Chondrocyte (in vitro differentiated cells): Measurements from ENCODE around the gene PLXND1. TPM values are rescaled to one million over a fixed set of nuclear protein-coding genes. Genes with fewer than 3 reads are reported as not detected.

Experiments used
- DNase-seq: peaks from one replicate; pipeline ENCODE4 v3.0.0; 2021; ENCODE audit warnings: mixed read lengths, low spot score
- H3K27ac Mint-ChIP-seq: one replicate; pipeline ENCODE4 v1.8.0; 2021; ENCODE audit warnings: mild to moderate bottlenecking, moderate library complexity, mixed read lengths; ENCODE audit not compliant: unreplicated experiment
- H3K27me3 Mint-ChIP-seq: 2 replicates; pipeline ENCODE4 v1.8.0; 2021; ENCODE audit warnings: low read depth, mixed read lengths
- H3K36me3 Mint-ChIP-seq: 2 replicates; pipeline ENCODE4 v1.8.0; 2021; ENCODE audit warnings: low read depth, mixed read lengths
- H3K4me1 Mint-ChIP-seq: 2 replicates; pipeline ENCODE4 v1.8.0; 2021; ENCODE audit warnings: low read depth, mild to moderate bottlenecking, mixed read lengths
- H3K4me3 Mint-ChIP-seq: one replicate; pipeline ENCODE4 v1.8.0; 2021; ENCODE audit warnings: mild to moderate bottlenecking, moderate library complexity, mixed read lengths; ENCODE audit not compliant: unreplicated experiment
- H3K9me3 Mint-ChIP-seq: 2 replicates; pipeline ENCODE4 v1.8.0; 2021; ENCODE audit warnings: low read depth, mixed read lengths
- total RNA-seq: library from RNA; stranded (reverse); gene quantifications from 3 replicates; pipeline ENCODE4 v1.2.1, GENCODE V29; 2021
- TF ChIP-seq, protein P1 (sequence below): fragments of 200-600 bp; sonication (generic); IDR thresholded peaks from 2 replicates; pipeline ENCODE4 v1.5.0; 2021; ENCODE audit warnings: antibody characterized with exemption, mild to moderate bottlenecking, moderate library complexity

Gene PLXND1
- total RNA-seq, 1 donor from 2014 or later = 267 TPM

DNA sequence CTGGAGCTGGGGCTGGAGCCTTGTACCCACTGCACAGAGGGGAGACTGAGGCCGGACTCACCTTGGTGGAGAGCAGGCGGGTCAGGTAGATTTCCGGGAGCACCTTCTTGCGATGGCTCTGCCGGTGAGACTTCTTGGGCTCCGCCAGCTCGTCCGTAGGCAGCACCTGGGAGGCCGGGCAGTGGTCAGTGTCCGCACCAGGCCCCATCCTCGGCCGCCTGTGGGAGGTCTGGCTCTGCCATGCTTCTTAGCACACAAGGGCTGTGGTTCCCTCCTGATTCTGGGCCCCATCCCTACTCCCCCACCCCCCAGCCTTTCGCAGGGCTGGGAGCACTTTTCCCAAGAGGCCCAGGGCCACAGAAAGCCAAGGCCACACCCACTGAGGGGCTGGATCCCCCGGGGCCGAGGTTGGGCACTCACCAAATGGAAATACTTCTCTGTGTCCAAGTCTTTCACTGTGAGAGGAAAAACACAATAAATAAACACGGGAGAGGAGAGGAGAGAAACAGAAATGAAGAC is 46.1 kb downstream of the PLXND1 start:
- TF ChIP-seq, protein P1, sequence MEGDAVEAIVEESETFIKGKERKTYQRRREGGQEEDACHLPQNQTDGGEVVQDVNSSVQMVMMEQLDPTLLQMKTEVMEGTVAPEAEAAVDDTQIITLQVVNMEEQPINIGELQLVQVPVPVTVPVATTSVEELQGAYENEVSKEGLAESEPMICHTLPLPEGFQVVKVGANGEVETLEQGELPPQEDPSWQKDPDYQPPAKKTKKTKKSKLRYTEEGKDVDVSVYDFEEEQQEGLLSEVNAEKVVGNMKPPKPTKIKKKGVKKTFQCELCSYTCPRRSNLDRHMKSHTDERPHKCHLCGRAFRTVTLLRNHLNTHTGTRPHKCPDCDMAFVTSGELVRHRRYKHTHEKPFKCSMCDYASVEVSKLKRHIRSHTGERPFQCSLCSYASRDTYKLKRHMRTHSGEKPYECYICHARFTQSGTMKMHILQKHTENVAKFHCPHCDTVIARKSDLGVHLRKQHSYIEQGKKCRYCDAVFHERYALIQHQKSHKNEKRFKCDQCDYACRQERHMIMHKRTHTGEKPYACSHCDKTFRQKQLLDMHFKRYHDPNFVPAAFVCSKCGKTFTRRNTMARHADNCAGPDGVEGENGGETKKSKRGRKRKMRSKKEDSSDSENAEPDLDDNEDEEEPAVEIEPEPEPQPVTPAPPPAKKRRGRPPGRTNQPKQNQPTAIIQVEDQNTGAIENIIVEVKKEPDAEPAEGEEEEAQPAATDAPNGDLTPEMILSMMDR = no peak
- Mint-ChIP-seq H3K27me3 (no peaks in the 10 kb centered on the region), H3K27ac (peak overlapping the region; percentile 97), H3K9me3 (no peaks in the 10 kb centered on the region), H3K4me1 (peaks cover 69% of the 10 kb centered on the region), H3K36me3 (peaks cover 28% of the 10 kb centered on the region), H3K4me3 (peak overlapping the region; percentile 63)
- DNase-seq = no peak

DNA sequence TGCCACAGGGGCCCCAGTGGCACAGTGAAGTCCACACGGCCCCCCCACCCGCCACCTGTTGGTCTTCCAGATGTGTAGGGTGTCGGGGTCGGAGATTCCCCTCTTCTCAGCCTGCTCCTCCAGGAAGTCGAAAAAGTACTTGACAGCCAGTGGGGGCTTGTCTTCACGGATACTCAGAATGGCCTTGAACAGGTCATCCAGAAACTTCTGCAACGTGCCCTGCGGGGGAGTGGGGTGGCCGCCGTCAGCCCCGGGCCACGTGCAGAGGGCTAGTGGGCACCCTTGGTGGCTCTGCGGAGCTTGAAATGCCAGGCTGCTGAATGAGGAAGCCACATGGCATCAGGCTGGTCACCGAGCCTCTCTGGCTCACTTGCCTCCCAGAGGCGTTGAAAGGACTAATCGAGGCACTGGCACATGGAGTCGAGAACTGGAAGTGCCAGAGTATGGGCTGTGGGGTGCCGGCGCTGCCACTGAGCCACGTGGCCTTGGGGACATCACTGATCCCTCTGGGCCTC is 46.9 kb downstream of the PLXND1 start:
- no peaks in the 10 kb centered on the region for H3K9me3 Mint-ChIP-seq
- no peaks in the 10 kb centered on the region for H3K27me3 Mint-ChIP-seq
- DNase-seq = peak; percentile 77
- no peak overlapping the region for H3K4me3 Mint-ChIP-seq
- TF ChIP-seq, protein P1 = no peak
- peaks cover 74% of the 10 kb centered on the region for H3K4me1 Mint-ChIP-seq
- H3K36me3 Mint-ChIP-seq = peaks cover 27% of the 10 kb centered on the region
- H3K27ac Mint-ChIP-seq = peak overlapping the region; percentile 97

DNA sequence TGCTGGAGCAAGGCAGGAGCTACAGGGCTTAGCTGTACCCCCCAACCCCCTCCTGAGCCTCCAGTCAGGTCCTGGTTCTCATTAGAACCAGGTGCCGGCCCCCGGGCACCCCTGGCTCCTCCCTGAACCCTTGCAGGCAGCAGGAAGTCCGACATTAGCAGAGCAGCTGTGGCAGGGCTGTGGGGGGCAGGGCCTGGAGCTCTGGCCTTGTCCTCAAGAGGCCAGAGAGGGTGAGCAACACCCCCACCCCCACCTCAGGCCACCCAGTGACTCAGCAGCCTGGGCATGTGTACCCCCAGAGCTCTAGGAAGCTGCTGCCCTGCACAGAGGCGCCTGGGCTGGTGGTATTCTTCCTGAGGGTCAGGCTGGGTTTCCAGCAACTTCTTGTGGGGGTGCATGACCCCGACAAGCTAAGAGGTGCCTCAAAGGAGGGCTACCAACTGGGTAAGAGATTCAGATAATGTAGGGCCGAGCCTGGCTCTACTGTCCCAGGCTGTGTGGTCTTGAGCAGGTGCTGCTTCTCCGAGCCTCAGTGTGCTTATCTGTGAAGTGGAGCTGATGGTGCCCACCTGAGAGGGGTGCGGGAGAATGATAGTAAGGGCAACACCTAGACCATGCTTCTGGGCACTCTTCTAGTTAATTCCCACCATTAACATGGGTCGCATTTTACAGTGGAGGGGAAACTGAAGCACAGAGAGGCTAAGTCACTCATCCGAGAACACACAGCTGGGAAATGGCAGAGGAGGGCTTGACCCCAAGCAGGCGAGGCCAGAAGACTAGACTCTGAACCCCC is 47.5 kb downstream of the PLXND1 start:
- H3K27me3 Mint-ChIP-seq = no peaks in the 10 kb centered on the region
- H3K9me3 Mint-ChIP-seq = no peaks in the 10 kb centered on the region
- H3K27ac Mint-ChIP-seq = peak overlapping the region; percentile 86
- peaks cover 79% of the 10 kb centered on the region for H3K4me1 Mint-ChIP-seq
- H3K36me3 Mint-ChIP-seq = peaks cover 31% of the 10 kb centered on the region
- TF ChIP-seq, protein P1 = no peak
- no peak overlapping the region for H3K4me3 Mint-ChIP-seq
- peak; percentile 67 for DNase-seq

DNA sequence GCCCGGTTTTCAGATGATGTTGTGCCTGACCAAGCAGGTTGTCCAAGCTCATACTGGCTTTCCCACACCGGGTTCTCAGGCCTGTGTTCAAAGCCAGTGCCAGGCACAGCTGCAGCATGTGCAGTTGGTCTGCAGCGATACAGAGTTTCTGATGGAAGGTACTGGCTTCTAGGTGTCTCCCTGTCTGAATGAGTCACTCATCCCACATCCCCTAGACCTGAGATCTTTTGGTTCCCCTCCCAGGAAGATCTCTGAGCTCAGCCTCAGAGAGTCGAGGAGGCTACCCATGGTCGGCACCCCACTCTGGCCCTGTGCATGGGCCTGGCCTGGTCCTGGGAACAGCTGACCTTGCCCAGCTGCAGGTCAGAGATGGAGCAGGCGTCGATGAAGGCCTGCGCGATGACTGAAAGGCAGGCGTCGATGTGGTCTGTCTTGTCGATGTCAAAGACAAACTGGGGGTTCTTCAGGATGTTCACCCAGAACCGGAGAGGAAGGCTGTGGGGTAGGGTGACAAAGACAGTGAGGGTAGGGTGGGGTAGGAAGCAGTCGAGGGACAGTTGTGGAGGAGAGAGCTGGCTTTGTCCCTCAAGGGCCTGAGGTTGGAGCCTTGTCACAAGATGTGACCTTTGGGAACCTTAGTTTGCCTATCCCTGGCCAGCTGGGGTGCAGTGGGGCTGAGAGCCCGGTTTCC is 48.2 kb downstream of the PLXND1 start:
- no peak overlapping the region for H3K4me3 Mint-ChIP-seq
- H3K27ac Mint-ChIP-seq = peak overlapping the region; percentile 86
- peaks cover 87% of the 10 kb centered on the region for H3K4me1 Mint-ChIP-seq
- H3K36me3 Mint-ChIP-seq = peaks cover 31% of the 10 kb centered on the region
- TF ChIP-seq, protein P1 = no peak
- no peaks in the 10 kb centered on the region for H3K27me3 Mint-ChIP-seq
- DNase-seq = no peak
- H3K9me3 Mint-ChIP-seq = no peaks in the 10 kb centered on the region

DNA sequence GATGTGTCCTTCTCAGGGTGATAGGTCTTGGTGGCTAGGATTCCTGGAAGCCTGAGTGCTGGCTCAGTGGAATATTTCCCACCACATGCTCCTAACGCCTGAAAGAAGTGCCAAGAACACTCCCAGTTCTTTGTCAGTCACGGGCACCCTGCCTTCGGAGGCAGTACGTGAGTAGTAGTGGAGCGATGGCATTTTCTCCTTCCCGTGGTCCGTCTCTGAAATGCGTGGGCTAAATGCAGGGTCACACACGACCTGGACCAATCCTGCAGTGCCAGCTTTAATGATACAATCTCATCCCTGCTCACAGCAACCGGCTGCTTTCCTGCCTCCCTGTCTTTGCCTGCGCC is 49.0 kb downstream of the PLXND1 start:
- no peaks in the 10 kb centered on the region for H3K9me3 Mint-ChIP-seq
- no peaks in the 10 kb centered on the region for H3K27me3 Mint-ChIP-seq
- H3K4me1 Mint-ChIP-seq = peaks cover 94% of the 10 kb centered on the region
- H3K4me3 Mint-ChIP-seq = peak overlapping the region; percentile 31
- no peak for DNase-seq
- TF ChIP-seq, protein P1 = no peak
- H3K36me3 Mint-ChIP-seq = peaks cover 32% of the 10 kb centered on the region
- peak overlapping the region; percentile 86 for H3K27ac Mint-ChIP-seq
